PC-9 (cell line): ENCODE results near the gene DNMT3L. TPM values are rescaled to one million over a fixed set of nuclear protein-coding genes. Genes with fewer than 3 reads are reported as not detected.

Experiments
- BruUV-seq: library from RNA; stranded (reverse); fragments of 400-500 nt; replicated peaks from 2 replicates; lab custom pipeline; 2021; lab: Mats Ljungman, UMichigan
- CTCF ChIA-PET: fragments of 300-600 bp; sonication (Branson Sonifier 250); formaldehyde crosslinking; loops from one replicate; lab custom pipeline; 2022; ENCODE audit warnings: antibody characterized with exemption; lab: Charles Lee
- POLR2A ChIA-PET: fragments of 300-600 bp; sonication (Branson Sonifier 250); formaldehyde crosslinking; loops from one replicate; lab custom pipeline; 2022; ENCODE audit warnings: antibody characterized with exemption; ENCODE audit not compliant: unreplicated experiment; lab: Charles Lee
- DNase-seq, 2 experiments: peaks; one replicate each; pipeline versions ENCODE4 v3.0.0 to v3.0.0-alpha.2; 2015 to 2022; ENCODE audit warnings: mixed read lengths in 1 of 2
- H2AFZ ChIP-seq: fragments of 200-600 bp; sonication (generic); 2 replicates; pipeline ENCODE4 v1.8.1; 2017; ENCODE audit warnings: antibody characterized with exemption
- H3F3A ChIP-seq: fragments of 200-600 bp; sonication (generic); 2 replicates; pipeline ENCODE4 v1.8.1; 2017; ENCODE audit warnings: antibody characterized with exemption, mild to moderate bottlenecking, low read depth; ENCODE audit not compliant: insufficient read depth
- H3K27ac ChIP-seq: fragments of 200-600 bp; sonication (generic); 2 replicates; pipeline ENCODE4 v1.6.1; 2016; ENCODE audit warnings: mixed run types
- H3K27me3 ChIP-seq: fragments of 200-600 bp; sonication (generic); 2 replicates; pipeline ENCODE4 v1.6.1; 2016; ENCODE audit warnings: low read depth, mixed run types; ENCODE audit not compliant: insufficient read depth
- H3K36me3 ChIP-seq: fragments of 200-600 bp; sonication (generic); 2 replicates; pipeline ENCODE4 v1.6.1; 2016; ENCODE audit warnings: low read depth, mixed run types
- H3K4me1 ChIP-seq: fragments of 200-600 bp; sonication (generic); replicated peaks from 2 replicates; pipeline ENCODE4 v1.6.1; 2016; ENCODE audit warnings: mixed run types; ENCODE audit not compliant: insufficient read depth
- H3K4me2 ChIP-seq: fragments of 200-600 bp; sonication (generic); 2 replicates; pipeline ENCODE4 v1.6.1; 2017; ENCODE audit warnings: mixed run types
- H3K4me3 ChIP-seq: fragments of 200-600 bp; sonication (generic); 2 replicates; pipeline ENCODE4 v1.6.1; 2016; ENCODE audit warnings: mixed run types
- H3K79me2 ChIP-seq: fragments of 200-600 bp; sonication (generic); 2 replicates; pipeline ENCODE4 v1.6.1; 2017; ENCODE audit warnings: low read depth, mixed run types
- H3K9me2 ChIP-seq: fragments of 200-600 bp; sonication (generic); 2 replicates; pipeline ENCODE4 v1.8.1; 2017; ENCODE audit warnings: mild to moderate bottlenecking; ENCODE audit not compliant: insufficient read depth
- H3K9me3 ChIP-seq: fragments of 200-600 bp; sonication (generic); 2 replicates; pipeline ENCODE4 v1.8.1; 2016; ENCODE audit warnings: low read depth; ENCODE audit not compliant: insufficient read depth
- H4K20me1 ChIP-seq: fragments of 200-600 bp; sonication (generic); 2 replicates; pipeline ENCODE4 v1.8.1; 2017; ENCODE audit not compliant: insufficient read depth
- EZH2 ChIP-seq: fragments of 200-600 bp; sonication (generic); IDR thresholded peaks from 2 replicates; pipeline ENCODE4 v1.8.0; 2017; ENCODE audit warnings: antibody characterized with exemption, low read depth
- intact Hi-C: fragments of 100-400 bp; cut with micrococcal nuclease; formaldehyde crosslinking; loops from one replicate; pipeline ENCODE4 v1.10.0; 2022; ENCODE audit not compliant: unreplicated experiment
- total RNA-seq: library from RNA; stranded (reverse); gene quantifications from 2 replicates; pipeline ENCODE4 v1.2.3, GENCODE V29; 2021
- TF ChIP-seq, protein P1 (sequence below): fragments of 200-600 bp; sonication (generic); conservative IDR thresholded peaks from 2 replicates; pipeline ENCODE4 v1.6.1; 2017; ENCODE audit warnings: mixed run types, antibody characterized with exemption, mild to moderate bottlenecking, moderate library complexity

The DNMT3L gene
- total RNA-seq, 1 experiment from 2014 or later: not detected

- H3K9me3 ChIP-seq: no peaks in the 10 kb centered on the region
- no peaks in the 10 kb centered on the region for H3K27me3 ChIP-seq
- H3K36me3 ChIP-seq: no peaks in the 10 kb centered on the region
- no peak overlapping the region for H2AFZ ChIP-seq
- peaks cover 15% of the 10 kb centered on the region; the same call in 1 of the 2 replicates for H3F3A ChIP-seq
- ChIA-PET CTCF (no interaction called here), POLR2A (no interaction called here)
- TF ChIP-seq EZH2: no peak
- TF ChIP-seq, protein P1, sequence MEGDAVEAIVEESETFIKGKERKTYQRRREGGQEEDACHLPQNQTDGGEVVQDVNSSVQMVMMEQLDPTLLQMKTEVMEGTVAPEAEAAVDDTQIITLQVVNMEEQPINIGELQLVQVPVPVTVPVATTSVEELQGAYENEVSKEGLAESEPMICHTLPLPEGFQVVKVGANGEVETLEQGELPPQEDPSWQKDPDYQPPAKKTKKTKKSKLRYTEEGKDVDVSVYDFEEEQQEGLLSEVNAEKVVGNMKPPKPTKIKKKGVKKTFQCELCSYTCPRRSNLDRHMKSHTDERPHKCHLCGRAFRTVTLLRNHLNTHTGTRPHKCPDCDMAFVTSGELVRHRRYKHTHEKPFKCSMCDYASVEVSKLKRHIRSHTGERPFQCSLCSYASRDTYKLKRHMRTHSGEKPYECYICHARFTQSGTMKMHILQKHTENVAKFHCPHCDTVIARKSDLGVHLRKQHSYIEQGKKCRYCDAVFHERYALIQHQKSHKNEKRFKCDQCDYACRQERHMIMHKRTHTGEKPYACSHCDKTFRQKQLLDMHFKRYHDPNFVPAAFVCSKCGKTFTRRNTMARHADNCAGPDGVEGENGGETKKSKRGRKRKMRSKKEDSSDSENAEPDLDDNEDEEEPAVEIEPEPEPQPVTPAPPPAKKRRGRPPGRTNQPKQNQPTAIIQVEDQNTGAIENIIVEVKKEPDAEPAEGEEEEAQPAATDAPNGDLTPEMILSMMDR: no peak
- no peak for DNase-seq
- H3K9me2 ChIP-seq: no peaks in the 10 kb centered on the region
- H3K27ac ChIP-seq: 0 out of 2 replicates have a peak overlapping the region, but pooled peaks have one; percentile 43
- intact Hi-C loops: no loop called here
- peak overlapping the region; percentile 70 for H3K4me2 ChIP-seq
- no TSS peak for BruUV-seq
- H3K4me1 ChIP-seq: peaks cover 25% of the 10 kb centered on the region; the same call in 1 of the 2 replicates
- H3K4me3 ChIP-seq: peak overlapping the region; percentile 70
- H3K79me2 ChIP-seq: peaks cover 10% of the 10 kb centered on the region; the same call in 1 of the 2 replicates
- peaks cover 8% of the 10 kb centered on the region for H4K20me1 ChIP-seq
Measured at GRCh38 chr21:44299085-44299457, 37.4 kb upstream of the DNMT3L start.

DNA sequence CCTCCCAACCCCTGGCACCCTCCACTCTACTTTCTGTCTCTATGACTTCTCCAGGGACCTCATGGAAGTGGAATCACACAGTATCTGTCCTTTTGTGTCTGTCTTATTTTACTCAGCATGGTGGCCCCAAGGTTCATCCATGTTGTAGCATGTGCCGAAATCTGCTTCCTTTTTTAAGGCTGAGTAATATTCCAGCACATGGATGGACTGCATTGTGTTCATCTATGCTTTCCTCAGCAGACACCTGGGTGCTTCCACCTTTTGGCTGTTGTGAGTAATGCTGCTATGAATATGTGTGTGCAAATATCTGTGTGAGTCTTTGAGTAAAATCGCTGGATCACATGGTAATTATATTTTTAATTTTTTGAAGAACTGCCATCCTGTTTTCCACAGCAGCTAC lies 36.6 kb upstream of the DNMT3L start:
- intact Hi-C loops: no loop called here
- Histone ChIP-seq H2AFZ (no peak overlapping the region), H3K4me1 (peaks cover 25% of the 10 kb centered on the region; the same call in 1 of the 2 replicates), H3K27me3 (no peaks in the 10 kb centered on the region), H3K4me2 (peak overlapping the region; percentile 67), H3K9me2 (no peaks in the 10 kb centered on the region), H3K27ac (peak overlapping the region; percentile 36; the same call in 1 of the 2 replicates), H3K79me2 (peaks cover 10% of the 10 kb centered on the region; the same call in 1 of the 2 replicates), H3K36me3 (no peaks in the 10 kb centered on the region), H3F3A (peaks cover 15% of the 10 kb centered on the region; the same call in 1 of the 2 replicates), H3K4me3 (no peak overlapping the region), H3K9me3 (no peaks in the 10 kb centered on the region), H4K20me1 (peaks cover 8% of the 10 kb centered on the region)
- POLR2A ChIA-PET: no interaction called here
- no peak for TF ChIP-seq EZH2
- TF ChIP-seq, protein P1: no peak
- CTCF ChIA-PET: no interaction called here
- no peak for DNase-seq
- no TSS peak for BruUV-seq

- no peaks in the 10 kb centered on the region for H3K36me3 ChIP-seq
- POLR2A ChIA-PET: no interaction called here
Measured at GRCh38 chr21:44297525-44298290, 36.0 kb upstream of the DNMT3L start.

More at GRCh38 chr21:44297525-44298290, 36.0 kb upstream of the DNMT3L start:
- Histone ChIP-seq H3K27ac (peak overlapping the region; percentile 36; the same call in 1 of the 2 replicates), H3K4me2 (peak overlapping the region; percentile 67), H2AFZ (no peak overlapping the region), H3K79me2 (peaks cover 7% of the 10 kb centered on the region; the same call in 1 of the 2 replicates), H3K4me3 (no peak overlapping the region), H3K9me2 (no peaks in the 10 kb centered on the region), H3K9me3 (no peaks in the 10 kb centered on the region), H3K27me3 (no peaks in the 10 kb centered on the region), H3K4me1 (peaks cover 25% of the 10 kb centered on the region; the same call in 1 of the 2 replicates), H4K20me1 (peaks cover 4% of the 10 kb centered on the region; the same call in 1 of the 2 replicates), H3F3A (peaks cover 15% of the 10 kb centered on the region; the same call in 1 of the 2 replicates)
- peak; percentile 67 to 79 for DNase-seq
- no TSS peak for BruUV-seq
- CTCF ChIA-PET: interaction anchor here (0.6 kb wide), 2 partner anchors 27 to 30 kb away, joined by 3 to 5 read pairs; no protein-coding TSS in a partner anchor
- TF ChIP-seq, protein P1: peak; percentile 78
- TF ChIP-seq EZH2: no peak
- intact Hi-C loops: no loop called here
